ENCODE results near the gene IL10RB.

The IL10RB gene

DNA sequence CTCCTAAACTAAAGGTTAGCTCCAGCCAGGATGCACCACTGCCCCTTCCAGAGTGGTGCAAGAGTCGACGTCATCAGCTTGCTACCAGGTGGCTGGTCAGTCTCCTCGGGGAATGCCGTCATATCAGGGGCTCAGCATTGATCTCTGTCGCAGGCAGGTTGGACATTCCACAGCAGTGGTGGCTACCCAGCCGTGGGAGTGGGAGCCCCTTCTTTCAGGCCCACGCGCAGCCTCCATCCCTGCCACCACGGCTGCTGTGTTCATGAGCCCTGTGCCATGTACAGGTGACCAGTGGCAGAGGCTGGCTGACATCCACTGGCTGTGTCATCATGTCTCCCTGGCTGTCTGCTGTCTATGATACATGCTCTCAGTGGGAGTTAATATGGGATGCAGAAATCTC lies 25.5 kb downstream of the IL10RB start:
- DNase-seq, result no peak
- in situ Hi-C loops (cut with MboI; ENCODE audit: low pct_unique_long_range_greater_than_20kb, low sequenced_read_pairs), result no loop called here

DNA sequence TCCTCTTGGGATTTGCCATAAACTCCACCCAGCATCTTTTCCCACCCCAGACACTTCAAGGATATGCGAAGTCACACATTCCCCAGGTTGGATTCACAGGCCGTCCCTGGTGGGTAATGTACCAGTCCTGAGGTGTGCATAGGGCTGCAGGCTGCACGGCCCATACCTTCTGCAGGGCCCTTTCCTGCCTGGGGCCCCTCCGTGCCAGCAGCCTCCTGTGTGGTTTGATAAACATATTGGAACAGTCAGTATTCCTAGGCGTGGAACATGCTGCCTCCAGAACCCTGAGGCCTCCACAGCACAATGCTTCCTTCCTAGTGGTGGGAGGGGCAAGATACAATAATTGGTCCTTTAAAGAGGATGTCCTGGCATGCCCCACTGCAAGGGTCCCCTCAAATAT lies 26.6 kb downstream of the IL10RB start:
- DNase-seq, result no peak
- in situ Hi-C loops (cut with MboI; ENCODE audit: low pct_unique_long_range_greater_than_20kb, low sequenced_read_pairs), result no loop called here

DNA sequence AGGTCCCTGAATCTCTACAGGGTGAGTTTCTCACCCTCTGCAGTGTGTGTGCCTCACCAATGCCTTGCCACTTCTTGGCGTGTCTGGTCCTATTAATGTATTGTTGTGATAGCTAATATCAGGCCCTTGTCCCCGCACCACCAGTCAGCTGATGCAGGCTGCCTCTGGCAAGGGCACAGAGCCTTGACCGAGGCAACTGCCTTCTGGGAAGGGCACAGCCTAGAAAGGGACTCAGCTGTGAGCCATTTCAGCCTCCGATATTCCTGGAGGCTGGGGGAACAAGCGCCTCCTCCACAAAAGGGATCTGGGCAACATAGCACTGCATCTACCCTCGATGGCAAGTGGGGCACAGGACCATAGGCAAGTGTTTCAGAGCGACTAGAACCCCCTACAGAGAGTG lies 27.0 kb downstream of the IL10RB start:
- in situ Hi-C loops (cut with MboI; ENCODE audit: low pct_unique_long_range_greater_than_20kb, low sequenced_read_pairs), result no loop called here
- no peak for DNase-seq

DNA sequence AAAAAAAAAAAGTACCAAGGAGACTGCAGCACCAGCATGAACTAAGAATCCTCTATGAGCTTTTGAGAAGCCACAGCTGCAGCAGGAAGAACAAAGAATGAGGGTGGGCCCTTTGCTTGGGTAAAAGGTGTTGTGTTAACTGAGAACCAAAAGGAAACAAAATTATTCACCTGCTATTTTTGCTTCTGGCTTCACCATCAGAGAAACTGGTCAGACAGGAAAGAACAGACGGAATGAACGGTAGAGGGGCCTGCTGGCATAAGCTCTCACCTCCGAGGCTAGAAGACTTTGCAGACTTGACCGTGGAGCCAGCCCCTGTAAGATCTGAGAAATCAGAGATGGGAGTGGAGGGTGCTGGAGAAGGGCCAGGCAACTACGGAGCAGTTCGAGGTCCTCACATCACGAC lies 27.6 kb downstream of the IL10RB start:
- DNase-seq, result no peak

DNA sequence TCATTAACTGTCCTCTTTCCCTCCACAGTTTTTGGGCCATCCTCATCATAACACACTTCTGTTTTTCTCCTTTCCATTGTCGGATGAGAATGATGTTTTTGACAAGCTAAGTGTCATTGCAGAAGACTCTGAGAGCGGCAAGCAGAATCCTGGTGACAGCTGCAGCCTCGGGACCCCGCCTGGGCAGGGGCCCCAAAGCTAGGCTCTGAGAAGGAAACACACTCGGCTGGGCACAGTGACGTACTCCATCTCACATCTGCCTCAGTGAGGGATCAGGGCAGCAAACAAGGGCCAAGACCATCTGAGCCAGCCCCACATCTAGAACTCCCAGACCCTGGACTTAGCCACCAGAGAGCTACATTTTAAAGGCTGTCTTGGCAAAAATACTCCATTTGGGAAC lies 30.0 kb downstream of the IL10RB start:
- DNase-seq, result no peak
- in situ Hi-C loops (cut with MboI; ENCODE audit: low pct_unique_long_range_greater_than_20kb, low sequenced_read_pairs), result no loop called here

More for the DNA sequence above, 27.6 kb downstream of the IL10RB start:
- in situ Hi-C loops (cut with MboI; ENCODE audit: low pct_unique_long_range_greater_than_20kb, low sequenced_read_pairs), result no loop called here

DNA sequence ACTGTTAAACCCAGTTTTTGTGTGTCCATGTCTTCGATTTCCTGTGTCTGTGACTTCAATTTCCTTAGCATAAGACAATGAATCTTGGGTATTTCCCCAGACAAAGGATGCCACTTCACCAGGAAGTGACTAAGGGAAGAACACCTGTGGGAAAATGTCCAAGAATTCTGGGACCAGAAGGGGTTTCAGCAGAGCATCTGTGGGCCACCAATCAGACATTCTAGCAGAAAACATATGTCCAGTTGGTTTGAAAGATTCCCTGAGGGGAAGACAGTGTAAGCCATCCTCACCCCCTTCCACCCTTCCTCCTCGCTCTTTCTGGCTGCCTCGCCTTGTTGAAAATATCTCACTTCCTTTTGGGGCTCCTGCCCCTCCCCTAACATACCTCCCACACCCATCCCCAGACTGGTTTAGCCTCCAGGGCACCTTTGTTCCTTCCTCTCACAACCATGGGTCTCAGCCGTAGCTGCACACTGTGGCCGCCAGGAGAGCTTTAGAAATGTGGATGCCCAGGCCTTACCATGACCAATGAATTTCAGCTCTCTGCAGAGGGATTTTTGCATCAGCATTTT lies 33.1 kb downstream of the IL10RB start:
- DNase-seq, result peak; percentile 73
- in situ Hi-C loops (cut with MboI; ENCODE audit: low pct_unique_long_range_greater_than_20kb, low sequenced_read_pairs), result no loop called here

DNA sequence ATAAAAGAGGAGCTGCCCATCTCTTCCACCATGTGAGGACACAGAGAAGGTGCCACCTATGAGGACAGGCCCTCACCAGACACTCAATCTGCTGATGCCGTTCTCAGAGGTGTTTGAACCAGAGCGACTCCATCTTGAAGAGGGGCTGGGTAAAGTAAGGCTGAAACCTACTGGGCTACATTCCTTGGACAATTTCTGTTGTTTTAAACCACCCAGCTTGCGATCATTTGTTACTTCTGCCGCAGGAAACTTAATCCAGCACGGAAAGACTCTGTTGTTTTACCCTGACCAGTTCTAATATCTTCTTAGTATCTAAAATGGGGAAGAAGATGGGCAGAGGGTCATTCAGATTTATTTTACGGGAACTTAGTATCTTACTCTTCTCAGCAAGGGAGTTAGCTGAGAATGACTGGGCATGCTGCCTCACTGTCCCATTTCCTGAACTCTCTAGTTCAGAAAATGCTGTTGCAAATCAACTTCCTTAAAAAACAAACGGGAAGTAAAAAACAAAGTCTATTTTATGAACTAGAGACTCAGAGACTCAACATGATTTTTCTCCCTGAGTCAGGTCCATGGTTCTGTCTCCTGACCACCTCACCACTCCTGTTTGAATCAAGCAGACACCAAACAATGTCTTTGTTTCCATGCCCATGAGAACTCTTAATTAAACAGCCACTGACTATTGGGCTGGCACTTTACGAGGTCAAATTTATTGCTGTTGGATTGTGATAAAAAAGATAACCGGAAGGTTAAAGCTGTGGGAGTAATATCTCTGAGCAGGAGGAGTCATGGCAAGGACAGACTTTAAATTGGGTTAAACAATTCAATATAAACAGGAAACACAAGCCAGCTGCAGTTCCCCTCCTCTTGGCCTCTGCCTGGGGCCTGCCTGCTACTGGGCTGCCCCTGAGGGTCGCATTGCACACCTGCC lies 34.8 kb downstream of the IL10RB start:
- in situ Hi-C loops (cut with MboI; ENCODE audit: low pct_unique_long_range_greater_than_20kb, low sequenced_read_pairs), result no loop called here
- DNase-seq, result peak; percentile 96

DNA sequence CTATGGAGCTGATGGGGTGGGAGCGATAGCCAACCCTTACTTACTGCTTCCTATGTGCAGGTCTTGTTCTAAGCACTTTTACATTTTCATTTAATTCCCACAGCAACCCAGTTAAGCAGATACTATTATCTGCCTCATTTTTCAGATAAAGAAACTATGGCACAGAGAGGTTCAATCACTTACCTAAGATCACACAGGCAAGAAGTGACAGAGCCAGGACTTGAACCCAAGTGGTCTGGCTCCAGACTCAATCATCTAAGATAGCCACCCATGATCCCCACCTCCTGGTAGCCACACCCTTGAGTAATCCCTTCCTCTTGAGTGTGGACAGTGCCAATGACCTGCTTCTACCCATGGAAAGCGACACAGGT lies 35.5 kb downstream of the IL10RB start:
- in situ Hi-C loops (cut with MboI; ENCODE audit: low pct_unique_long_range_greater_than_20kb, low sequenced_read_pairs), result no loop called here
- DNase-seq, result no peak

DNA sequence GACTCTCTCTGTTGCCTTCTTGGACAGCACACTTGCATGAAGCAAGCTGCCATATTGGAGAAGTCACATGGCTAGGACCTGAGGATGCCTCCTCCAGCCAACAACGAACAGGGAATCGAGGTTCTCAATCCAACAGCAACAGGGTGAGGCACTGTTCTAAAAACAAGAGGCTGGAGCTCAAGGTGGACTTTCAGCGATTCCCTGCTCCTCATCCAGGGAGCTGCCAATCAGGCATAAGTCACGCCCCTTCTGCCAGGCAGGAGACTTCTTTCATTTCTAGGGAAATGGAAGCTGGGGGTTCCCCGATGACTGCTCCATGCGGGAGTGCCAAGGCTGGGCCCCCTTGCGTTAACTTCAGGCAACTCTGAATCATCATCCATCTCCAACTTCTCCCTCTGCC lies 35.9 kb downstream of the IL10RB start:
- in situ Hi-C loops (cut with MboI; ENCODE audit: low pct_unique_long_range_greater_than_20kb, low sequenced_read_pairs), result no loop called here
- no peak for DNase-seq

DNA sequence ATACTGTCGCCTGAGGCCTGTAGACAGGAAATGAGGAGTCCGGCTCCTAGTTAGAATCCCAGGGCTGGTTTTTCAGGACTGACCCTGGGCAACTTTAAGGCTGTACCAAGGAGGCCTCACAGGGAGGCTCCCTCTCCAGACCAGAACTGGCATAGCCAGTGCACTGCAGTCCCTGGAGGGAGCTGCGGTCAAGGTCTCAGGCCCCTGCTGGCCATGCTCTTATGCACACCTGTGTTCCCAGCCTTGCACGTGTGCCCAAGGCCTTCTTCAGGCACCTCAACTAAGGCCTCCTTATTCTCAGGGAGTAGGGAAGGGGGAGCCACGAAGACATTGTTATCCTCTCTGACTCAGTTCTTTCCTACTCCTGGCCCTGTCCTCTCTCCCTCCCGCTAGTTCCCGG lies 36.6 kb downstream of the IL10RB start:
- no peak for DNase-seq
- in situ Hi-C loops (cut with MboI; ENCODE audit: low pct_unique_long_range_greater_than_20kb, low sequenced_read_pairs), result no loop called here

DNA sequence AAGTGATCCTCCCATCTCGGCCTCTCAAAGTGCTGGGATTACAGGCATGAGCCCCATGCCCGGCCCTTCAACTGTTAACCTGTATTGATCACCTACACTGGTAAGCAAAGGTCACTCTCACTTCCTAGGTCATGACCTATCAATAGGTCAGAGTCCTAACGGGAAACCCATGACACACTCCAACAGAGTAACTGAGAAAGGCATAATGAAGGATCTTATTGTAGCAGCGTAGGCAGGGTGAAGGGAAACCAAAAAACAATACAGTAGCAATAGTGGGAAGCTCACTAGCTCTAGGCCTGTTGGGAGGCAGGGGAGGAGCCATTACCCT lies 39.1 kb downstream of the IL10RB start:
- no peak for DNase-seq
- in situ Hi-C loops (cut with MboI; ENCODE audit: low pct_unique_long_range_greater_than_20kb, low sequenced_read_pairs), result no loop called here

DNA sequence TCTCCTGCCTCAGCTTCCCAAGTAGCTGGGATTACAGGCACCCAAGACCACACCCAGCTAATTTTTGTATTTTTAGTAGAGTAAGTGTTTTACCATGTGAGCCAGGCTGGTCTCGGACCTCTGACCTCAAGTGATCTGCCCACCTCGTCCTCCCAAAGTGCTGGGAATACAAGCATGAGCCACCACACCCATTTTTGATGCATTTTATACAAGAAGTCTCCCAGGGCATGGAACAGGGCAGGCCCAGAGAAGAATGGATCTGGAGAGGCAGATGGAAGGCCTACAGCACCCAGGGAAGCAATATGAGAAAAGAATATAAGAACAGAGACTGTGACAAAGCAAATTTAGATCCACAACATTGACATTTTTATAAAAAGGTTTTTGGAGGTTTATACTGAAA lies 39.8 kb downstream of the IL10RB start:
- no peak for DNase-seq
- in situ Hi-C loops (cut with MboI; ENCODE audit: low pct_unique_long_range_greater_than_20kb, low sequenced_read_pairs), result no loop called here

DNA sequence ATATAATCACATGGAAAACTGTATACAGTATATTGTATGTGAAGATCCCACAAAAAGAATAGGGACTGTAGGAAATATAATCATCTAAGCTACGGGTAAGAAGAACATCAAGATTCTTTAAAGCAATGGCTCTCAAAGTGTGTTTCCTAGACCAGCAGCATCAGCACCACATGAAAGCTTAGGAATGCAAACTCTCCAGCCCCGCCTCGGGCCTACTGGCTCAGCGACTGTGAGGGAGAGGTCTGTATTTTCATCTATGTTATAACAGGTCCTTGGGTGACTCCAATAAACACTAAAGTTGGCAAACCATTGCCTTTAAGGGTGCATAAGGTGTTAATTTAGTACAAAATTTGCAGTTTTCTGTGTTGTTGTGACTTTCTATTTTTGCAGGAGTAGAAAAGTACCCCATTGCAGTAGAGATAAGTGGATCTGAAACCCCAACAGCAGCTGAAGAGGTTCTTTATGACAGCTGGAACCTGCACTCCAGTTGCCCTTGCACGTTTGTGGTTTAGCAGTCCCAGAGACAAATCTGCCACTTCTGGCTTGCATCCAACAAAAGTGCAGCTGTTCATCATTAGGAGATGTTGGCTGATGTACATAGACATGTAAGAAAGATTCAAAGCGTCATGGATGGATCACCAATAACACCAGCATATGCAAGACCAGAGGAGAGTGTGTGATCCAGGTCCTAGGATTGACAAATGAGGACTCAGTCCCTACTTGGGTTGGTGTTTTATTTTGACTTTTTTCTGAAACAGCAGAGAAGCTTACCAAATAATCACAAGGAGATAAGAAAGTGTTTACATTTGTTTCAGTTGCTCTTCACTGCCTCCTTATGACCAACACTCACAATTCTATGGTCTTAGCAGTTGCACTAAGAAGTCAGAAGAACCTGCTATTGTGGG lies 42.7 kb downstream of the IL10RB start:
- in situ Hi-C loops (cut with MboI; ENCODE audit: low pct_unique_long_range_greater_than_20kb, low sequenced_read_pairs), result no loop called here
- peak; percentile 88 for DNase-seq

DNA sequence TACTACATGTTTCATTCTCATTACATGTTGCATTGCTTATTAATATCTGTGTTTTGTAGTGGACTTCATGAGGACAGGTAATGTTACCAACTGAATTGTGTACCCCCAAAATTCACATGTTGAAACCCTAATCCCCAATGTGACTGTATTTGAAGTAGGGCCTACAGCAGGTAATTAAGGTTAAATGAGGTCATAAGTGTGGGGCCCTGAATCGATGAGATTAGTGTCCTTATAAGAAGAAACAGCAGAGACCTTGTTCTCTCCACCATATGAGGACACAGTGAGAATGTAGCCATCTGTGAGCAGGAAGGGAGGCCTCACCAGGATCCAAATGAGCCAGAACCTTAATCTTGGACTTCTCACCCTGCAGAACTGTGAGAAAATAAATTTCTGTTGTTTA lies 43.6 kb downstream of the IL10RB start:
- in situ Hi-C loops (cut with MboI; ENCODE audit: low pct_unique_long_range_greater_than_20kb, low sequenced_read_pairs), result no loop called here
- DNase-seq, result no peak

DNA sequence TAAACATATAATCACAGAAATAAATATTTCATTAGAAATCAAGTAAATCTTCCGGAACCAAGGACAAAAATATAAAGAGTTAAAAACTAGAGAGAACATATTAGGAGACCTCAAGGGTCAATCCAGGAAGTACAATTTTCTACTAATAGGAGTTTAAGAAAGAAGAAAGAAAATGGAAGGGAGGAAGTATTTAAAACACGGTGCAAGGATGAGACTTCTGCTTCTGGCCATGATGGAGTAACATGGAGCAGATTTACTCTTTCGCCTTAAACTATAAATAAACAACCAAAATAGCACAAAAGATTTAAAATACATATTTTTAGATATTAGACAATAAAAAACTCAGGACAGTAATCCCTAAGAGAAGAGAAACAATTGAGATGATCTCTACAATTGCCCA lies 46.0 kb downstream of the IL10RB start:
- DNase-seq, result no peak
- in situ Hi-C loops (cut with MboI; ENCODE audit: low pct_unique_long_range_greater_than_20kb, low sequenced_read_pairs), result no loop called here

DNA sequence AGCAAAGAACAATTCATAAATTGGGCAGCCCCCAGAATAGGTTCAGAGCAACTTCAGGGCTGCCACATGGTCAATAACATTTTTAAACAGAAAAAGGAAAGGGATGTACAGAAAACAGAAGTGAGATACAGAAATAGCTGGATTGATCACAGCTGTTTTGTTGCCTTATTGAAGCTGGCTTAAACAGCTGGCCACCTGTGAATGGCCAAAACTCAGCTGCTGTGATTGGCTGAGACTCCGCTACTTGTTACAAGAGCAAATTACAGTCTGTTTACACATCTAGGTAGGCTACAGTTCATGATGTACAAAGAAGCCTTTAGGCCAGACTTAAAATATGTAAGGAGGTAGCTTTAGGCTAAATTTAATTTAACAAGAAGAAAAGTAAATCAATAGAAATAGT lies 47.0 kb downstream of the IL10RB start:
- DNase-seq, result no peak
- in situ Hi-C loops (cut with MboI; ENCODE audit: low pct_unique_long_range_greater_than_20kb, low sequenced_read_pairs), result no loop called here

DNA sequence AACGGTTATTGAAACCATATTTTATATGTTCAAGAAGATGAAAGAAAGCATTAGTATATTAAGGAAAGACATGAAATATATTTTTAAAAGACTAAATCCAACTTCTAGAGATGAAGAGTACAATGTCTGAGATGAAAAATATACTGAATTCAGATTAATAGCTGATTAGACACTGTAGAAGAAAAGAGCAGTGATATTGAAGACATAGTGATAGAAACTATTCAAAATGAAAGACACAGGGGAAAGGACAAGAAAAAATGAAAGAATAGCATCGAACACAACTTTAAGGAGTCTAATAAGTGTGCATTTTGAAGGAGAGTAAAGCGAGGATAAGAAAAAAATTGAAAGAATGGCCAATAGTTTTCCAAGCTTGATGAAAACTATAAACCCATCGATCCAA lies 47.4 kb downstream of the IL10RB start:
- in situ Hi-C loops (cut with MboI; ENCODE audit: low pct_unique_long_range_greater_than_20kb, low sequenced_read_pairs), result no loop called here
- DNase-seq, result no peak

DNA sequence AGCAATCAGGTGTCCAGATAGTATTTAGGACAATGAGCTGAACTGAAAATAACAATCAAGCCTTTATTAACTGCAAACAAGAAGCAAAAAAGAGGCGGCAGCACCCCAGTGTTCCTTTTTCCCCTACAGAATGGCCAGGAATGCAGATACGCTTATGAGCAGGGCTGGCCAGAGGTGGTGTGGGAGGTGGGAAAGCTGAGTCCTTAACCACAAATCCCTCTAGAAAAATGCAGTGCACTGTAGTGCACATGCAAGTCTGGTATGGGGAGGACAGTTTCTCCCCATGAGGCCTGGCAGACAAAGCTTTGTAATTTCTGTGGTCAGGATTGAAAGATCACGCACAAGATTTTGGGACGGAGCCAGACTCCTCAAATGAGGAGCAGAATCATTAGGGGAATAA lies 47.9 kb downstream of the IL10RB start:
- DNase-seq, result no peak

DNA sequence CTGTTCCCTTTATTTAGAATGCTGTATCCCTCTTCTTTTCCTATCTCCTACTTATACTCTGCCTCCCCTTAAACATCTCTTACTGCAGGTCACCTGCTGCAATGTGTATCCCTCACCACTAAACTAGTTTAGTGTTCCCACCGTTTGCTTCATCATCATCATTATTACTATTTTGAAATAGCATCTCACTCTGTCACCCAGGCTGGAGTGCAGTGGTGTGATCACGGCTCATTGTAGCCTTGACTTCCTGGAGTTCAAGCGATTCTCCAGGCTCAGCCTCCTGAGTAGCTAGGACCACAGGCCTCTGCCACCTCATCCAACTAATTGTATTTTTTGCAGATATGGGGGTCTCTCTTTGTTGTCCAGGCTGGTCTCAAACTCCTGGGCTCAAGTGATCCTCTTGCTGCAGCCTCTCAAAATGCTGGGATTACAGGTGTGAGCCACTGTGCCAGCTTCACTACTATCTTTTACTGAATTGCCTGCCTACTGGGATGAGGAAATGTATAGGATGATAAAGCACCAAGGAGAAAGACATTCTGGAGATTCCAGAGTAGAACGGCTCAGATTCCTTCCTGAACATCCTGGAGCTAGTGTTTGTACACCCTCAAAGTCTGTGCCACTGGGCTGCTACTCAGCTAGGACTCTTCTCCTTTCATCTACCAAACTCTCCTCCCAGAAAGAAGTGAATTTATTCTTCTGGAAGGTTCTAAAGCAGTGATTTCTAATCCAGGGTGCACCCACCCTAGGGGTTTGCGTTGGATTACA lies 50.0 kb downstream of the IL10RB start:
- DNase-seq, result no peak

More for the DNA sequence above, 47.9 kb downstream of the IL10RB start:
- in situ Hi-C loops (cut with MboI; ENCODE audit: low pct_unique_long_range_greater_than_20kb, low sequenced_read_pairs), result no loop called here

More for the DNA sequence above, 50.0 kb downstream of the IL10RB start:
- in situ Hi-C loops (cut with MboI; ENCODE audit: low pct_unique_long_range_greater_than_20kb, low sequenced_read_pairs), result no loop called here

Measured in KBM-7 (cell line).